HG03097 (cell line): ENCODE results near the gene SP6.

Experiments used
- ATAC-seq: cut with Tn5 transposase; IDR thresholded peaks from one replicate; pipeline ENCODE4 v1.9.1; 2021; ENCODE audit not compliant: unreplicated experiment, low FRiP score

SP6 gene

DNA sequence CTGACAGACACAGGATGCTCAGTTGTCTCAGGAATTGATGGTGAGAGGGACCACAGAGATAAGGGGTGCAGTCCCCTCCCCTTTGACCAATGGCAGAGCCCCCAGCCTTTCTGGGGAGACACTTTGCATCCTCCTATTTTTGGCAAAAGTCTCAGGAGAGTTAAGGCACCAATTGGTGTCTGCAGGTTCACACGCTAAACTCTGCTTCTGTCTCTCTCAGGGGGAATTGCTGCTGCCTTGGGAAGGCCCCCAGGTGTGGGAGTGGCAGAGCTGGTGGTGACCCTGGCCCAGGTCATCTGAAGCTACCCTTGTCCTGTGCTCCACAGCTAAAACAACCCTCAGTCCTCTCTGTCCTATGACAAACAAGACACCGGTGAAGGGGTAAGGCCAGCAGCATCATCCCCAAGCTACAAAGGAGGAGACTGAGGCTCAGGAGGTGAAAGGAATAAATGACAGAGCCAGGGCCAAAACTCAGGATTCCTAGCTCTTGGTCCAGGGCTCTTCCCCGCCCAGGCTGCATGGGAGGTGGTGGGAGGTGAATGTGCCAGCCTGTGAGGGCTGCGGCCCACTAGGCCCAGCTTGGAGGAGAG is 49.7 kb downstream of the SP6 start:
- no peak for ATAC-seq

DNA sequence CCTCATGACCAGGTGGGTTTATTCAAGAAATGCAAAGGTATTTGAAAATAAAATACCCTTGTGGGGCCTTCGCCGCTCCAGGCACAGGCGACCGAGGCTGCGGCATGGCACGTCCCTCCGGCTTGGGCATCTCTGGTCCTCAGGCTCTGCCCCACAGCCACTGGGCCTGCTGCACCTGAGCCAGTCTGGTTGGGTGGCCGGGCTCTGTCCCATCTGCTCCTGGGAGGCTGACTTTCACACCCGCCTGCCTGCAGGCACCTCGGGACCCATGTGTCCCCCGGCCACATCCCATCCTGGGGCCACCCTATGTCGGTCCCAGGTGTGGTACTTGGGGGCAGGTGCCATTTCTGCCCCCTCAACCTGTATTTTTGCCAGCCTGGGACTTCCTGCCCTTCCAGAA is 50.3 kb downstream of the SP6 start:
- ATAC-seq: no peak

DNA sequence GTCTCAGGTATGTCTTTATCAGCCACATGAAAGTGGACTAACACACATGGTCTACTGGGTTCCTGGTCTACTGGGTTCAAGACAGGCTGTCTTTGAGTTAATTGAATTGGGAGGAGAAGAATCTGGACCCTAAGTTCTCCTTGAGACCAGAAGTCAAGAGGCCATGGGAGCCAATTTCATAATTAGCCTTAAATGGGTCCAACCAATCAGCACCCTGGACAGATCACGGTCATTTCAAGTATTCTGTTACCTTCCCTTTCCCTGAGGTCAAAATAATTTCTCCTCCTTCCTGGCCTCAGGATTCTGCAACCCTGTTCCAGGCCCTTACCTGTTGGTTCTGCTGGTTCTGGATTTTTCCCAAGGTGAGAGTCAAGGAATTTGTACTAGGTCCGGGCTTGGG is 53.2 kb downstream of the SP6 start:
- no peak for ATAC-seq
